GM18498 (cell line): ENCODE data around the gene CLEC18C.
"Not testable (repeated sequence)": the region's sequence is repeated elsewhere in the genome, so short reads cannot be mapped to it uniquely, and the experiment has no call there.

Experiments
- ATAC-seq: cut with Tn5 transposase; IDR thresholded peaks from one replicate; pipeline ENCODE4 v1.9.1; 2021; ENCODE audit warnings: mild to moderate bottlenecking, moderate library complexity; ENCODE audit not compliant: unreplicated experiment

Gene CLEC18C

GRCh38 chr16:70158261-70158939 lies 15.2 kb upstream of the CLEC18C start:
- no peak for ATAC-seq

GRCh38 chr16:70159355-70160348 lies 13.9 kb upstream of the CLEC18C start:
- no peak for ATAC-seq

- ATAC-seq, result no peak
Observed at GRCh38 chr16:70160388-70160787, 13.2 kb upstream of the CLEC18C start.

GRCh38 chr16:70160821-70161220 lies 12.8 kb upstream of the CLEC18C start:
- no peak for ATAC-seq

- ATAC-seq, result no peak
Observed at GRCh38 chr16:70161350-70161749, 12.2 kb upstream of the CLEC18C start.

- ATAC-seq, result no peak
Observed at GRCh38 chr16:70162041-70162451, 11.5 kb upstream of the CLEC18C start.

GRCh38 chr16:70163596-70163995 lies 10.0 kb upstream of the CLEC18C start:
- no peak for ATAC-seq

GRCh38 chr16:70166688-70167087 lies 6.9 kb upstream of the CLEC18C start:
- ATAC-seq, result not testable (repeated sequence)

GRCh38 chr16:70173916-70174315 lies 329 bp downstream of the CLEC18C start:
- not testable (repeated sequence) for ATAC-seq

- not testable (repeated sequence) for ATAC-seq
Observed at GRCh38 chr16:70174387-70174932, 873 bp downstream of the CLEC18C start.

GRCh38 chr16:70187858-70188607 lies 14.4 kb downstream of the CLEC18C start:
- ATAC-seq, result not testable (repeated sequence)

GRCh38 chr16:70188608-70188915 lies 15.0 kb downstream of the CLEC18C start:
- not testable (repeated sequence) for ATAC-seq

- not testable (repeated sequence) for ATAC-seq
Observed at GRCh38 chr16:70190574-70190973, 17.0 kb downstream of the CLEC18C start.

- not testable (repeated sequence) for ATAC-seq
Observed at GRCh38 chr16:70196683-70197300, 23.2 kb downstream of the CLEC18C start.

- ATAC-seq, result not testable (repeated sequence)
Observed at GRCh38 chr16:70197611-70198010, 24.0 kb downstream of the CLEC18C start.

- not testable (repeated sequence) for ATAC-seq
Observed at GRCh38 chr16:70198230-70198629, 24.6 kb downstream of the CLEC18C start.

- ATAC-seq, result not testable (repeated sequence)
Observed at GRCh38 chr16:70198666-70199065, 25.1 kb downstream of the CLEC18C start.

GRCh38 chr16:70199170-70199569 lies 25.6 kb downstream of the CLEC18C start:
- ATAC-seq, result not testable (repeated sequence)

GRCh38 chr16:70200063-70200462 lies 26.5 kb downstream of the CLEC18C start:
- not testable (repeated sequence) for ATAC-seq

GRCh38 chr16:70203508-70203907 lies 29.9 kb downstream of the CLEC18C start:
- ATAC-seq, result not testable (repeated sequence)
